ENCODE measurements around the gene NGF. TPM values are rescaled to one million over a fixed set of nuclear protein-coding genes. Genes with fewer than 3 reads are reported as not detected.
A peak's percentile ranks its signal among the peaks of the same experiment; 100 is the strongest.

The NGF gene
- total RNA-seq, 1 donor from 2014 or later: 0.93 TPM

DNA sequence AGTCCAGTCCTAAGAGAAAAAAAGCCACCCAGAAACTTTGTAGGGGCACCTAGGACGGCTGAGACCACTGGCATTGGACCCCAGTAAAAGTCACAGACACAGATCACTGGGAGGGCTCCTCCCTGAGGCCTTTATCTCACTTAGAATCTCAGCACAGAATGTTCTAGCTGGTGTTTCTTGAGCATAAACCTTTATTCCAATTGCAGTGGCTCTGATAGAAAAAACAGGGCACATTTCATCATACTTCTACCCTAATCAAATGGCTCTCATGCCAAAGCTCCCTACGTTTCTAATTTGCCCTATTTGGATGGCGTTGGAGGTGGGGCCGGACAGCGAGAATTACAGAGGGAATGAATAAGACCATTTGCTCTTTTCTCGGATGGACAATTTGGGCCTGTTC lies 53.8 kb downstream of the NGF start:
- no peak for DNase-seq (ENCODE audit: extremely low read depth, low read depth, low spot score)

DNA sequence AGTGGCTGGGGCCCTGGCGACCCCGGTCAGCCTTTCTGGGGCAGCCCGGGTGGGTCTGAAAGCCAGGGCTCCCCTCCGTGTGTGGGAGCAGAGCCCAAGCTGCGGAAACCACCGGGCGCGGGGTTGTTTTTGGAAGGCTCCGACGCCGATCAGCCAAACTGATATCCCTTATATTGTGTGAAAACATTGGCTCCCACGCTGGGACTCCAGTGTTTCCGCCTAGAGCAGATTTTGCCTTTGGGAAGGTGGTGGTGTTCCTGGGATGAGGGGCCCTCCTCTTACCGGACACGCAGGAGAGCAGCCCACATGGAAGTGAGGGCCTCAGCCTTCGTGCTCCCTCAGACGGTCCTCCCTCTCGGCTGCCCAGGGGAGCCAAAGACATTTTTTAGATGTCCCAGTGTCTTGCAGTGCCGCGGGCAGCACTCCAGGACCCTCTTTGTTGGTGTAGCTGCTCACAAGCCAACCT lies 54.3 kb downstream of the NGF start:
- DNase-seq (ENCODE audit: extremely low read depth, low read depth, low spot score): no peak

DNA sequence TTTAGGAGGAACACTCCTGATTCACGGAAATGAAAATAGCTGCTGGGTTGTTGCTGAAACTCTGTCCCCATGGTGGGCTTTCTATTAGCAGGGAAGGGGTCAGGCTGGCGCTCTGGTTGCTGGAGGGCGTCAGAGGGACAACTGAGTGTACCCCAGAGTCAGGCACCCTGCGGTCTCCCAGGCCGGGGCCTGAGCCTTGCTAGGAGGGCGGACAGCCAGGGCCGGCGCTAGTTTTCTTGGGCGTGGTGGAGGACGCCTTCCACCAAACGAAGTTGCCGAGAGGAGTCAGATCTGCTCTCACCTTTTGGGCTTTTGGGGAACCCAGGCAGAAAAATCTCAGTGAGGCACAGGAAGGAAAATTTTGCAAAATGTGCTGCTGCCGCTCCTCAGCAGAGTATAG lies 54.8 kb downstream of the NGF start:
- no peak for DNase-seq (ENCODE audit: extremely low read depth, low read depth, low spot score)

DNA sequence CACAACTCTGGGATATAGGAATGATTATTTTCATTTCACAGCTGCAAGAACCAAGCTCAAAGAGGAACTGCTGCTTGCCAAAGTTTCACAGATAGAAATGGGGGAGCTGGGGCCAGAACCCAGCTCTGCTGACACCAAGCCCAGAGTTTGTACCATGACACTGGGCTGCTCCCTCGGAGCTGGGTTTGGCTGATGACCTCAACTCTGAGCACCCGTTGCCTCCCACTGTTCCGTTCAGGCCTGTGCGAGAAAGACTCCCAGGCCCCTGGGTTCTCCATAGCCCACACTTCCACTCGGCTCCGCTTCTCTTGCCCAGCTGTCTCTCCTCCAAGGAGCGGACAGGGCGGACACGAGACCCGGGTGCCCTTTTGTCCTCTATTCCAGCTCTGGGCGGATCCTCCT lies 55.2 kb downstream of the NGF start:
- DNase-seq (ENCODE audit: extremely low read depth, low read depth, low spot score): no peak

DNA sequence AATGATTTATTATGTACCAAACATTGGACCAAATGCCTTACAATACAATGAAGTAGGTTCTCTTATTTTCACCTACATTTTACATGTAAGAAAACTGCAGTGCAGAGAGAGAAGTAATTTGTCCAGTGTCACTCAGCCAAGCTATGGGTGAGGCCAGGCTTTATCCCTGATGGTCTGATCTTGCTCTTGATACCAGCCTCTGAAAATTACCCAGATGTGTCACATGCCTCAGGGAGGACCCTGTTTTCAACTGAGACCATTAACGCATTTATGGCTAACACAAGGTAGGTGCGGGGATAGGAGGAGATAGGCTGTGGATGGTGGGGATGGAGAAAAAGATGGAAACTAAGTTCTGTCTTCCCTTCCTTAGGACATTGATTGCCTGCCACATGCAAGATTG lies 56.9 kb downstream of the NGF start:
- DNase-seq (ENCODE audit: extremely low read depth, low read depth, low spot score): no peak

DNA sequence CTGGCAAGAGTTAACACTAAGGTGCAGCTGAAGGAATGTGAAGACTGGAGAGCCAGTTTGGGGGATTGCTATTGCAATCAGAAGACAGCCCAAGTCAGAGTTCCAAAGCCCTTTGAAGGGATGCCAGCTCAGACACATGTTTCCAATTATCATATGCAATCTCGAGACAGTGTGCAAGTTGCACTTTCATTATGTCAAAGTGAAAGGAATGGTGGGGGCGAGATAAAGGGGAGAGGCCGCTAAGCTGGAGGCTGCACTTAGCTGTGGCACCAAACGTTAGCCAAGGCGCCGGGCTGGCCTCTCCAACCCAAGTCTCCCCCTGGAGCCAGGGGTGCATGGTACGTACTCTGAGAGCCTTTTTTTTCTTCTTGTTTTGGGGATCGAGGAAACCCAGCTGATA lies 58.0 kb downstream of the NGF start:
- no peak for DNase-seq (ENCODE audit: extremely low read depth, low read depth, low spot score)

DNA sequence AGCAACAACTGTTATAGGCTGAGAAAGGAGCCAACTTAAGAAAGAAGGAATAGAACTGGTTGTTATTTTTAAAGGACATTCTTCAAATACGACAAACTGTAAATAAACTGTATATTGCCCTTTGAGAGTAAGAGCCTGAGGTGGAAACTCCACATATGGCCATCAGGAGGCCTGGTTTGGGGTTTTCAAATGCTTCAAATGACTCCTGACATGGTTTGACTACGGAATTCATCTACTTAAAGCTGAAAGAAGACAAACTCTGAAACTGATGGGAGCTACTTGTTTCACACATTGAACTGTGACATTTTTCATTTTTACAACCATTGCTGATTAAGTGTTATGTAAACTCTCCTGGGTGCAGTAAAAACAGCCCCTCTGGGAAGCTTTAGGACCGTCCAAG lies 59.8 kb downstream of the NGF start:
- DNase-seq (ENCODE audit: extremely low read depth, low read depth, low spot score): no peak

DNA sequence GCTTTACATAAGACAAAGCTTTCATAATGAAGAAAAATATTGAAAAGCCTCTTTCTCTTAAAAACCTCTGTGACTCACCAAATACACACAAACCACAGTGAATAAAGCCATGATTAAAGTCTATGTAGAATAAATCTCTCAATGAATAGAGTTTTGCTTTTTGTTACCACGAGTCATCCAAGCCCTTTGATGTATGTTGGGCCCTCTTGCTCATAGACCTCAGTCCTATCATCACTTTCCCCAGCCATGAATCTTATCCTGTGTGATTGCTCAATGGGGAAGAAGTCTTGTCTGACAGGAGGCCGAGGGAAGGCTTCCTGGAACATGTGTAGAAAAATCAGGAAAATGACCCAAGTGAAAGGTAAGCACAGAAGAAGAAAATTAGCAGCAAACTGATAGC lies 60.8 kb downstream of the NGF start:
- DNase-seq (ENCODE audit: extremely low read depth, low read depth, low spot score): no peak

DNA sequence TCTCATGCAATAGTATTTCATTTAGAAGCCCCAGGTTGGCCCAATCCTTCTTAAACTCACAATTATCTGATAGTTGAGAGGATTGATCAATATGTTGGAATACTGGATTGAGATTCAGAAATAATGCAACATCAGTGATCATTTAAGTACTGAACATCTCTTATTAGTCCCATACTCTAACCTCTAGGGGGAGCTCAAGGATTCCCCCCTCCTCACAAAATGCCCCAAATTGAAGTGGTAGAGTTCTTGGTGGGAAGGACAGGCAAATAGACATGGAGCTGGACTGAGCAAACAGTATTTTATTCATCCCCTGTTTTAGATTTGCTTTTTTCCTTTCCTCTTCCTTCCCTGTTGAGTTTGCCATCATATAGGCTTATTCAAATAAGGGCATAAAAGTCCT lies 62.8 kb downstream of the NGF start:
- no peak for DNase-seq (ENCODE audit: extremely low read depth, low read depth, low spot score)

DNA sequence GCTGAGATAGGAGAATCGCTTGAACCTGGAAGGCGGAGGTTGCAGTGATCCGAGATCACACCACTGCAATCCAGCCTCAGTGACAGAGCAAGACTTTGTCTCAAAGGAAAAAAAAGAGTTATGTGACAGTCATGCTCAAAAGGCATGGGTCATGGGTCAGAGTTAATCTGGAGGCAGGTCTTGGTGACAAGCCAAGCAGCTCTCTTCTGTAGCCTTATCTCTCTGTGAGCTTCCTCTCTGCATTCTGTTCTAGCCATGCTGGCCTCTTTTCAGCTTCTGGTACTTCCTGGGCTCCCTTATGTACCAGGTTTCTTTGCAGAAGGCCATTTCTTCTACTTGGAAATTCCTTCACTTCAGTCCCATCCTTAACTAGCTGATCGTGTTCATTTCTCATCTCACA lies 63.6 kb downstream of the NGF start:
- DNase-seq (ENCODE audit: extremely low read depth, low read depth, low spot score): no peak

DNA sequence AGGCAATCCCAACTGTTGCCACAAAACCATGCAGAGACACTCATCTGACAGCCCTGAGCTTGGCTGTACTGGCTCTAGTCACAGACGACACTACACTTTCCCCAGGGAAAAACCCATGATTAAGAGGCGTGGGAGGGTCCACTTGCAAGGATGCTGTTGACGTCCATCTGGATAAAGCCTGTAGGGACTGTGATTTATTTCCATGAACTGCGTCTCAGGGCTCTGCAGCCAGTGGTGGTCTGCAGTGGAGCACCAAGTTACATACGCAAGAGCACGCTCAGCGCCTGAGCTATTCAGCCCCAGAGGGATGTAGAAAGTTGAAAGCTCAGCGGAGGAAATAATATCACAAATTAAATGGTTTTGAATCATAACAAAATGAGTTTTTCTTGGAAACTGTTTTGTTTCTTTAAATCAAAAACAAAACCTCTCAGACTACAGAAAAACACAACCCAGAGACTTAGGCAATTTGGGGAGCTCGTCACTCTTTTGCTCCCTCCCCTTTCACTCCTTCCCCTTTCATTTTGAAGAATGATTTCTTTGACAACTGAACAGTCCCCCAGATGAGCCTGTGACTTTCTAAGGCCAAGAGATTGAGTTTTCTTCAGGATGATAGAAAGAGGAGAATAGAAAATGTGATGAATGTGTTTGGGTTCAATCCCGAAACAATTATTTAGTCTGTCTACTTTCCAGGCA lies 71.2 kb downstream of the NGF start:
- no peak for DNase-seq (ENCODE audit: extremely low read depth, low read depth, low spot score)

DNA sequence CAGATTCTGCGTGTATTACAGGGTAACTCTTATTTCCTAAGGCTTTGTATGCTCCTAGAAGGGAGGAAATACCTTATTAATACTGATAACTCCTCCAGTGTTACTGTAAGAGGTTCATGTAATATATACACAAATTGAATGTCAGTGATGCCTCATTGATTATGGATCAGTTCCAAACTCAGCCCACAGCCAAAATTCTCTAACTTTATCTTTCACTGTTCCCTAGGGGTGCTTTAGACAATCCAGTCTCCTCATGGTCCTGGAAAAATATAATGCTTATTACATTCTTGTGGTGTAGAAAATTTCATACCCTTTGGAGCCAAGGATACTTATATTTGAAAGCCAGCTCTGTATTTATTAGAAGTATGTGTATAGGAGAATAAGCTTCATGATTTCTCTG lies 73.0 kb downstream of the NGF start:
- DNase-seq (ENCODE audit: extremely low read depth, low read depth, low spot score): no peak

DNA sequence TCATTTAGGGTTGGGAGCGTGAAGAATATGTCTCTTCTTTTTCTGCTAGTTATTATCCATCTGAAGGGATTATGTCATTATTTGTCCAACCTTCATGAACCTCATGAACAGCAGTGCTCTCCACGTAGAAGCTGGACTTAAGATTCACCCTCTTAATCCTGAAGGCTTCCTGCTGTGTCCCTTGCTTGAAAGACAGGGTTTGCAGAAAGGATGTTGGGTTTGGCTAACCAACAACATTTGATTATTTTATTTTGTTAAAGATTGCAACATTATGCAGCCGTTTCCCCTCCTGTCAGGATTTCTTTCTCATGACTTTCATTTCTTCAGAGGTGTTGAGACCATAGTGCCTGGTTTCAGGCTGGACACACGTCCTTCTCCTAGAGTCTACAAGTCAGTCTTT lies 75.2 kb downstream of the NGF start:
- no peak for DNase-seq (ENCODE audit: extremely low read depth, low read depth, low spot score)

DNA sequence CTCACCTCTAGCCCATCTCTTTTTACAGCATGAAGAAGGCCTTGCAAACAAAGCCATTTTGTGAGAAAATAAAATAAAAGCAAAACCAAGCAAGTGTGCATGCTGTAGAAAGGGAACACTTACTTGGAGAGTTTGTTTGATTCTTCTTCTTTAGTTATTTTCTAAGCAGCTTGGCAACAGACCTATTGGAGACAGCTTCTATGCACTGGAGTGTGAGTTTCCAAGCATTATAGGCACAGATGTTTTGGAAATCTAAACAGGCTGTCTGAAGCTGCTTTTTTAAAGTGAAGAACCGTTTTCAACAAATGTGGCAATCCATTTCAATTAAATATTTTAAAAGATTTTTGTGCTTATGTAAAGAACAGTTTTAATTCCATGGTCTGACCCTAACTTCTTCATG lies 76.6 kb downstream of the NGF start:
- no peak for DNase-seq (ENCODE audit: extremely low read depth, low read depth, low spot score)

DNA sequence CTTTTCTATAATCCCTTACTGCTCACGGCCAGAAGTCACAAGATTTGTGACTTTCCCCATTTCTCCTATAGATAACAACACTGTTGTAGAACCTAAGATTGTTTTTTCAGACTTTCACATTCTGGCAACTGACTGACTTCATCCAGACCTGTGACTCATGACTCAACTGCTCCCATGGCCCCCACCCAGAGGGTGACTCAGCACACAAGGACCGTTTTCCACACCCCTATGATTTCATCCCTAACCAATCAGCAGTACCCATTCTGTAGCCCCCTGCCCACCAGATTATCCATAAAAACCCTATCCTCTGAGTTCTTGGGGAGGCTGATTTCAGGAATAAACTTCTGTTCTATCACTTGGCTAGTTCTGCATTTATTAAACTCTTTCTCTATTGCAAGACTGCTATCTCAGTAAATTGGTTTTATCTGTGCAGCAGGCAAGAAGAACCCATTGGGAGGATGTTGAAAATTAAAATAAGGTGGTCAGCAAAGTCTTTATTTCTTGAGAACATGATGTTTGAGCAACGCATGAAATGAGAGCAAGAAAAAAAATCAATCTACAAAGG lies 79.7 kb downstream of the NGF start:
- no peak for DNase-seq (ENCODE audit: extremely low read depth, low read depth, low spot score)

DNA sequence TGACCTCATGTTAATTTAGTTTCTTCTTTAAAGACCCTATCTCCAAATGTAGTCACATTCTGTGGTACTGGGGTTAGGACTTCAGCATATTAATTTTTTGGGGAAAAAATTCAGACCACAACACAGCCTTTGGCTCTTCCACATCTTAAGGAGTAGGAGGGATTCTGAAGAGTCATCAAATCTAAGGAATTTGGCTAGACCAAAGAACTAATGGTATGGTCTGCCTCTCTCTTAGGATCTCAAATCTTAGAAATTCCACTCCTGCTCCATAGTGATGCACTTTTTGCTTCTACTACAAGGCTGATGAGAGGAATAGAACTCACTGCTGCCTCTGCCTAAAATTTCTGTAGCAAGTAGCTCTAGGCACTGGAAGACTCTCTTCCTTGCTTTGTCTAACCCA lies 80.5 kb downstream of the NGF start:
- DNase-seq (ENCODE audit: extremely low read depth, low read depth, low spot score): no peak

DNA sequence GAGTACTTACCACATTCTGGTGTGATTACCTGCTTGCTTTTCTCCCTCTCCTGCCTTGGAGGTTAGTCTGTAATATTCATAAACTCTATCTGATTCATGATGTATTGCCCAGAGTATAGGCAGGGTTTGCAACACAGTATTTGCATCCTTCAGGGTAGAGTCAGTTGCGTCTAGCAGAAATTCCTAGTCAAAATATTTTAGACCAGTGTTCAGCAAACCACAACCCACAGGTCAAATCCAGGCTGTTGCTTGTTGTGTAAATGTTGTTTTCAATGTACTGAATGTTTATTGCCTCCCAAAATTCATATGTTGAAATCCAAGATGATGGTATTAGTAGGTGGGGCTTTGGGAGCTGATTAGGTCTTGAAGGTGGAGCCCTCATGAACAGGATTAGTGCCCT lies 82.9 kb downstream of the NGF start:
- no peak for DNase-seq (ENCODE audit: extremely low read depth, low read depth, low spot score)

DNA sequence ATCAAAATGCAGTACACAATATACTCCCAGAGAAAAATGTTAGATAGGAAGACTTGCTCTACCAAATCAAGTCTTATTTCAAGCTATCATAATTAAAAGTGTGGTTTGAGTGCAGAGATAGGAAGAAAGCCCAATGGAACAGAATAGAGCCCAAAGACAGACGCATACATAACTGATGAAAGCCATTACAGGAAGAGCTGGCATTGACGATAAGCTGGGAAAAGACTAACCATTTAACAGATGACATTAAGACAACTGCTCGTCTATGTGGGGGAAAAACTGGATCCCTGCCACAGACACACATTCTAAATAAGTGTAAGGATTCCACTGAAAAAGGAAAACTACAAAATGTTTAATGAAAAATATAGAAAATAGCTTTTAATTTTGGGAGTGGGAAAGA lies 85.5 kb downstream of the NGF start:
- no peak for DNase-seq (ENCODE audit: extremely low read depth, low read depth, low spot score)

DNA sequence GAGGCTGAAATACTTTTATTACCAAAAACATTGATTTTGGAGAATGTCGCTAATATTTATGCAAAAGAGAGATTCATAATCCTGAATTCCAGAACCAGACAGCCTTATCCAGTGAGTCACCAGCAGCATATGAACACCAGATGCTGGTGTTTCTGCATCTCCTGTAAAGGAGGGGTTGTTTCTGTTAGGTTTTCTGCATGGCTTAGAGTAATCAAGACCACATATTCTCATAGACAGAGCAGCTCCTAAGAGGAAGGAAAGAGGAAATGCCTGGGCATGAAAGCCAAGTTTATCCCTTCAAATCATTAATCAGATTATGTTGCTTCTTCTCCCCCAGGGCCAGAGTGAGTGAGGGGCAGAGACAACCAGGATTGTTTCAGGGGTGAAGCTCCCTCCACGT lies 86.2 kb downstream of the NGF start:
- peak; percentile 34 for DNase-seq (ENCODE audit: extremely low read depth, low read depth, low spot score)

DNA sequence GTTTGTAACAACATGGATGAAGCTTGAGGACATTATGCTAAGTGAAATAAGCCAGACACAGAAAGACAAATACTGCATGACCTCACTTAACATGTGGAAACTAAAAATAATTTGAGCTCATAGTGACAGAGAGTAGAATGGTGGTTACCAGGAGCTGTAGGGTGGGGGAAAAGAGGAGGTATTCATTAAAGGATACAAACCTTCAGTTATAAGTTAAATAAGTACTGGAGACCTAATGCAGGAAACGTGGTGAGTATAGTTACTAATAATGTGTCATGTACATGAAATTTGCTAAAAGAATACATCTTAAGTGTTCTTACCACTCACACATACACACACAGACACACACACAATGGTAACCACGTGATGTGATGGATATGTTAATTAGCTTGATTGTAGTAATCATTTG lies 86.7 kb downstream of the NGF start:
- no peak for DNase-seq (ENCODE audit: extremely low read depth, low read depth, low spot score)

DNA sequence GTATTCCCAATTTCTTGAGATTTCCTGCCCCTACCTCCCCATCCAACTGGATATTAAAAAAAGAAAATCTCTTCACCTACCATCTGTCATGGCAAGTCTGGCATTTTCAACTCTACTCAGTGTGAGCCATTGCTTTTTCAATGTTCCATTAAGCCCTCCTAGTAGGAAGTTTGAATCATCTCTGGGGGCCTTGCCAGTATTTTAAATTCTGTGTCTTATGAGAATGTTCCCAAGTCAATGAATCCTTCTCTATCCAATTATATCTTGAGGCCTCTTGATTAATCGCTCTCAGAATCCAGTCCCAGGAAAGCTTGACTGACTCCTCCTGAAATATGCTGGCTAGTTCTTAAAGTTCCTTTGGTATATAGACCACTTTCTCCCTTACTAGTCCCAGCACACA lies 91.5 kb downstream of the NGF start:
- no peak for DNase-seq (ENCODE audit: extremely low read depth, low read depth, low spot score)

DNA sequence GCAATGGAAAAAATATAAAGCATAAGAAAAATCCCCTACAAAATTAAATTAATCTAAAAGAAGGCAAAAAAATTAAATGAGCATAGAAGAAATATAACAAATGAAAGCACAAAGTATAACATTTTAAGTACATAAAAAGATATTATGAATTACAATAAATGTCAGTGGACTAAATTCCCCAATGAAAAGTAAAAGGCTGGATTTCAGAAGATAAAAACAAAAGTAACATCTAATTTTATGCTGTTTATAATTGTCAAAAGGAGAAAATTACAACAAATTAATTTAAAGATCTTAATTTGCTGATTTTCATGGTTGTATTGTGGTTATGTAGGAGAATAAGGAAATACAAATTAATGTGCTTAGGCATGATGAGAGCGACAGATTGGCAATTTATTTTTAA lies 92.8 kb downstream of the NGF start:
- DNase-seq (ENCODE audit: extremely low read depth, low read depth, low spot score): no peak

DNA sequence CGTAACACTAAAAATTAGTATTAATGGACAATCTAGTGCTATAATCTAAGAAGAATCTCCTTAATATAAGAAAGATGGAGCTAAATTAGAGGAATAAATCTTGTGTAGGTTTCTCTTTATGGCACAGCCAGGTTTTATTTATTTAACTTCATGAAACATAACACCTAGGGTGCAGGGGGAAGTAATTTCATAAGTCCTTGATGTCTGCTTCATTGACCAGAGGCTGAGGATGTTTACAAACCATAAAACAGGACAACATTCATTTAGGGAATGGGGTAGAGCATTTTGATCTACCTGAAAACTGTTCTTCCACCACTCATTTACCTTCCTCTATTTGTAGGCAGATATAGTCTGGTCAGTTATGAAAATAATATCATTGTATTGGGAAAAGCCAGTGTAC lies 95.5 kb downstream of the NGF start:
- no peak for DNase-seq (ENCODE audit: extremely low read depth, low read depth, low spot score)

Measured in glomerular endothelial cell (primary cell).